Keratinocyte (primary cell): Measurements from ENCODE around the gene ACVR1B. TPM values are rescaled to one million over a fixed set of nuclear protein-coding genes. Genes with fewer than 3 reads are reported as not detected.

Experiments used
- DNase-seq: peaks from one replicate; pipeline ENCODE4 v3.0.0-alpha.2; 2011; ENCODE audit warnings: low read depth, missing footprints, low spot score
- FAIRE-seq: peaks from 2 replicates; lab custom pipeline; 2011; peaks lifted over from hg19 to GRCh38; lab: Jason Lieb, UNC
- H2AFZ ChIP-seq: 2 replicates; pipeline ENCODE4 v1.6.0; 2012; ENCODE audit warnings: low read length, control low read depth, inconsistent platforms; ENCODE audit not compliant: control insufficient read depth
- H3K27ac ChIP-seq: 2 replicates; pipeline ENCODE4 v1.5.1; 2011; ENCODE audit warnings: low read length; ENCODE audit not compliant: control insufficient read depth, insufficient read depth
- H3K27me3 ChIP-seq: 3 replicates; pipeline ENCODE4 v1.6.0; 2011; ENCODE audit warnings: low read length; ENCODE audit not compliant: control insufficient read depth, insufficient read depth; ENCODE audit errors: extremely low read depth
- H3K36me3 ChIP-seq, 2 experiments: 2 replicates in 1 of 2; 3 replicates in 1 of 2; pipeline ENCODE4 v1.5.1; 2011; ENCODE audit warnings: low read length in 2 of 2, mild to moderate bottlenecking in 1 of 2; ENCODE audit not compliant: control insufficient read depth in 2 of 2, insufficient read depth in 2 of 2; ENCODE audit errors: extremely low read depth in 1 of 2
- H3K4me1 ChIP-seq: 3 replicates; pipeline ENCODE4 v1.5.1; 2011; ENCODE audit warnings: low read length; ENCODE audit not compliant: control insufficient read depth, insufficient read depth; ENCODE audit errors: extremely low read depth
- H3K4me2 ChIP-seq: 3 replicates; pipeline ENCODE4 v1.6.0; 2011; ENCODE audit warnings: low read depth, low read length; ENCODE audit not compliant: control insufficient read depth, insufficient read depth; ENCODE audit errors: extremely low read depth
- H3K4me3 ChIP-seq, 3 experiments: fragments of 200-600 bp in 1 of 3; sonication (generic) in 1 of 3; 2 replicates in 2 of 3; 3 replicates in 1 of 3; pipeline ENCODE4 v1.5.1; 2011 to 2016; ENCODE audit warnings: low read length in 3 of 3, mild to moderate bottlenecking in 3 of 3, control low read depth in 2 of 3, inconsistent platforms in 1 of 3, low read depth in 1 of 3, mixed read lengths in 1 of 3, mixed run types in 1 of 3, moderate library complexity in 1 of 3; ENCODE audit not compliant: control insufficient read depth in 2 of 3, insufficient read depth in 2 of 3; ENCODE audit errors: extremely low read depth in 1 of 3
- H3K79me2 ChIP-seq: 2 replicates; pipeline ENCODE4 v1.6.0; 2012; ENCODE audit warnings: low read length; ENCODE audit not compliant: control insufficient read depth, insufficient read depth
- H3K9ac ChIP-seq: 3 replicates; pipeline ENCODE4 v1.6.0; 2011; ENCODE audit warnings: low read length; ENCODE audit not compliant: control insufficient read depth, insufficient read depth; ENCODE audit errors: extremely low read depth
- H3K9me1 ChIP-seq: 3 replicates; pipeline ENCODE4 v1.6.0; 2011; ENCODE audit warnings: low read length; ENCODE audit not compliant: control insufficient read depth, insufficient read depth; ENCODE audit errors: extremely low read depth
- H3K9me3 ChIP-seq: 2 replicates; pipeline ENCODE4 v1.5.1; 2012; ENCODE audit warnings: low read depth, low read length; ENCODE audit not compliant: control insufficient read depth
- H4K20me1 ChIP-seq: 3 replicates; pipeline ENCODE4 v1.6.0; 2011; ENCODE audit warnings: low read length; ENCODE audit not compliant: control insufficient read depth, insufficient read depth; ENCODE audit errors: extremely low read depth
- EZH2 ChIP-seq: IDR thresholded peaks from one replicate; pipeline ENCODE4 v1.6.1; 2012; ENCODE audit warnings: inconsistent platforms, mild to moderate bottlenecking, low read length, moderate library complexity
- dilution Hi-C: fragments of 300-500 bp; cut with MboI; formaldehyde crosslinking; loops from one replicate; pipeline ENCODE4 v1.7.0; 2020; ENCODE audit warnings: low sequenced_read_pairs; ENCODE audit not compliant: extremely low pct_ligation_motif_present
- polyA plus RNA-seq, 5 experiments: library from polyadenylated mRNA; depleted of rRNA in 3 of 5; stranded (reverse) in 3 of 5; stranded (forward) in 1 of 5; unstranded in 1 of 5; fragments of >200 nt; gene quantifications; 1 replicate in 1 of 5; 2 replicates in 3 of 5; 3 replicates in 1 of 5; pipeline versions ENCODE4 v1.2.1 to v1.2.3, GENCODE V29; 2011 to 2012; ENCODE audit warnings: missing spikeins in 2 of 5, low read depth in 1 of 5, low replicate concordance in 1 of 5
- TF ChIP-seq, protein P1 (sequence below), 3 experiments: IDR thresholded peaks in 1 of 3; conservative IDR thresholded peaks in 1 of 3; optimal IDR thresholded peaks in 1 of 3; 2 replicates in 2 of 3; 3 replicates in 1 of 3; pipeline versions ENCODE3 to v1.5.1; 2011; ENCODE audit warnings: low read length in 3 of 3, mild to moderate bottlenecking in 3 of 3, moderate library complexity in 2 of 3, control low read depth in 1 of 3, inconsistent platforms in 1 of 3; ENCODE audit not compliant: insufficient read depth in 2 of 3; ENCODE audit errors: extremely low read depth in 1 of 3

ACVR1B gene
- polyA plus RNA-seq, 1 donor (not counting 4 experiments of a cell fraction or from before 2014, with no cell fraction given) = 12.7 TPM

DNA sequence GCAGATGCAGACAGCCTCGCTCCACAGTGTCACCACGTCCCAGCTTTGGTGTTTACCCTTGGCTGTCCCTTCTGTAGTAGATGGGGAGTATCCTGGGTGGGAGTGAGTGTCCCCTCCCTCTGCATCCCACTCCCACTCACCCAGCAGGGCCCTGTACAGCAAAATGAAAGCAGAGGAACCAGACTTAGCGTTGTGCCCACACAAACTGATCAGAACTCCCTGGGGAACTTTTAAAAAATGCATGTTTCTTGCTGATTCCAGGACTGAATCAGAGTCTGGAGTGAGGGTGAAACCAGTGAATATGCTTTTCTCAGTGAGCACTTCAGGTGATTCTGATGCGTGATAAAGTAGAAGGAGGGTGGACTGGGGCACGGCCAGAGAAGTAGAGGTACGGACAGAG lies 41.3 kb upstream of the ACVR1B start:
- Histone ChIP-seq H3K79me2 (no peaks in the 10 kb centered on the region), H2AFZ (no peak overlapping the region)

DNA sequence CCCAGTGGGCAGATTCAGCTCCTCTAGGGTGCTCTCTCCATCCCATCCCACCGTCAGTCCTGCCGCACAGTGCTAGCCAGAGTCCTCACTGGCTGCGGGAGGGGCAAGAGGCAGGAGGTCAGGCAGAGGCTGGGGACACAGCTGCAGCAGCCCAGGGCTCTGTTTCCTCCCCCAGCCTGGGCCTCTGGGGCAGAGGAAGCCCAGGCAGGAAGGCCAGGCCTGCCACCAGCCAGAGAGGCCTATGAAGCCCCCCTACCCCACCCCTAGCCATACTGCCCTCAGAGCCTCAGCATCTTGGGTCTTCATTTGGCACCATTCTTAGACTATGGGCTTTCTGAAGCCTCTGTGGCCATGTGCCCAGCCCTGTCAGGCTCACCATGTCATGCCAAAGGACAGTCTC lies 40.8 kb upstream of the ACVR1B start:
- TF ChIP-seq, protein P1, sequence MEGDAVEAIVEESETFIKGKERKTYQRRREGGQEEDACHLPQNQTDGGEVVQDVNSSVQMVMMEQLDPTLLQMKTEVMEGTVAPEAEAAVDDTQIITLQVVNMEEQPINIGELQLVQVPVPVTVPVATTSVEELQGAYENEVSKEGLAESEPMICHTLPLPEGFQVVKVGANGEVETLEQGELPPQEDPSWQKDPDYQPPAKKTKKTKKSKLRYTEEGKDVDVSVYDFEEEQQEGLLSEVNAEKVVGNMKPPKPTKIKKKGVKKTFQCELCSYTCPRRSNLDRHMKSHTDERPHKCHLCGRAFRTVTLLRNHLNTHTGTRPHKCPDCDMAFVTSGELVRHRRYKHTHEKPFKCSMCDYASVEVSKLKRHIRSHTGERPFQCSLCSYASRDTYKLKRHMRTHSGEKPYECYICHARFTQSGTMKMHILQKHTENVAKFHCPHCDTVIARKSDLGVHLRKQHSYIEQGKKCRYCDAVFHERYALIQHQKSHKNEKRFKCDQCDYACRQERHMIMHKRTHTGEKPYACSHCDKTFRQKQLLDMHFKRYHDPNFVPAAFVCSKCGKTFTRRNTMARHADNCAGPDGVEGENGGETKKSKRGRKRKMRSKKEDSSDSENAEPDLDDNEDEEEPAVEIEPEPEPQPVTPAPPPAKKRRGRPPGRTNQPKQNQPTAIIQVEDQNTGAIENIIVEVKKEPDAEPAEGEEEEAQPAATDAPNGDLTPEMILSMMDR (optimal IDR thresholded peaks at IDR 0.05 in 1 of 3, IDR thresholded peaks at IDR 0.05 in 1 of 3, conservative IDR thresholded peaks at IDR 0.05 in 1 of 3; ENCODE audit: extremely low read depth in 1 of 3, insufficient read depth in 2 of 3, low read length in 3 of 3) = no peak
- TF ChIP-seq EZH2 = no peak
- DNase-seq (no peak), FAIRE-seq (no peak)
- dilution Hi-C loops = no loop called here
- Histone ChIP-seq H3K36me3 (no peaks in the 10 kb centered on the region), H3K4me2 (no peak overlapping the region), H2AFZ (no peak overlapping the region), H3K27ac (no peak overlapping the region), H3K9me1 (no peaks in the 10 kb centered on the region), H3K9me3 (no peaks in the 10 kb centered on the region), H4K20me1 (no peaks in the 10 kb centered on the region), H3K9ac (no peak overlapping the region), H3K79me2 (no peaks in the 10 kb centered on the region), H3K27me3 (peaks cover 31% of the 10 kb centered on the region), H3K4me3 (no peak overlapping the region), H3K4me1 (peaks cover 3% of the 10 kb centered on the region)

More for the DNA sequence above, 41.3 kb upstream of the ACVR1B start:
- H4K20me1 ChIP-seq = no peaks in the 10 kb centered on the region
- no peak for FAIRE-seq
- H3K4me2 ChIP-seq = no peak overlapping the region
- TF ChIP-seq, protein P1 (optimal IDR thresholded peaks at IDR 0.05 in 1 of 3, IDR thresholded peaks at IDR 0.05 in 1 of 3, conservative IDR thresholded peaks at IDR 0.05 in 1 of 3; ENCODE audit: extremely low read depth in 1 of 3, insufficient read depth in 2 of 3, low read length in 3 of 3) = no peak
- TF ChIP-seq EZH2 = no peak
- no peak overlapping the region for H3K9ac ChIP-seq
- H3K27ac ChIP-seq = no peak overlapping the region
- H3K9me3 ChIP-seq = no peaks in the 10 kb centered on the region
- H3K4me3 ChIP-seq = no peak overlapping the region
- no peaks in the 10 kb centered on the region for H3K36me3 ChIP-seq
- dilution Hi-C loops = no loop called here
- DNase-seq = no peak
- peaks cover 31% of the 10 kb centered on the region for H3K27me3 ChIP-seq
- no peaks in the 10 kb centered on the region for H3K9me1 ChIP-seq
- peaks cover 8% of the 10 kb centered on the region for H3K4me1 ChIP-seq
